Fibroblast of villous mesenchyme (primary cell): ENCODE results near the gene RGS9BP. TPM values are rescaled to one million over a fixed set of nuclear protein-coding genes. Genes with fewer than 3 reads are reported as not detected.
A peak's percentile ranks its signal among the peaks of the same experiment; 100 is the strongest.
"Not testable (repeated sequence)": the region's sequence is repeated elsewhere in the genome, so short reads cannot be mapped to it uniquely, and the experiment has no call there.

ENCODE experiments used
- DNase-seq: peaks from one replicate; pipeline ENCODE4 v3.0.0-alpha.2; 2010; ENCODE audit warnings: low read depth
- H3K4me3 ChIP-seq: 2 replicates; pipeline ENCODE4 v1.5.1; 2011; ENCODE audit warnings: low read depth, mild to moderate bottlenecking, low read length
- CTCF ChIP-seq: IDR thresholded peaks from 2 replicates; pipeline ENCODE4 v1.5.1; 2012; ENCODE audit warnings: low read depth, mild to moderate bottlenecking, low read length; ENCODE audit not compliant: insufficient read depth
- total RNA-seq: library from RNA; depleted of rRNA; stranded (reverse); fragments of >200 nt; gene quantifications from 2 replicates; pipeline ENCODE4 v1.2.3, GENCODE V29; 2012

Gene RGS9BP
- total RNA-seq, 1 donor, result 0.86 TPM

- TF ChIP-seq CTCF, result no peak
These were observed 22.6 kb upstream of the RGS9BP start for GRCh38 chr19:32652894-32653598.

GRCh38 chr19:32653599-32653915, 22.1 kb upstream of the RGS9BP start:
- DNase-seq, result no peak
- TF ChIP-seq CTCF, result no peak
- H3K4me3 ChIP-seq, result no peak overlapping the region

More at GRCh38 chr19:32652894-32653598, 22.6 kb upstream of the RGS9BP start:
- no peak overlapping the region for H3K4me3 ChIP-seq
- DNase-seq, result peak; percentile 53

DNA sequence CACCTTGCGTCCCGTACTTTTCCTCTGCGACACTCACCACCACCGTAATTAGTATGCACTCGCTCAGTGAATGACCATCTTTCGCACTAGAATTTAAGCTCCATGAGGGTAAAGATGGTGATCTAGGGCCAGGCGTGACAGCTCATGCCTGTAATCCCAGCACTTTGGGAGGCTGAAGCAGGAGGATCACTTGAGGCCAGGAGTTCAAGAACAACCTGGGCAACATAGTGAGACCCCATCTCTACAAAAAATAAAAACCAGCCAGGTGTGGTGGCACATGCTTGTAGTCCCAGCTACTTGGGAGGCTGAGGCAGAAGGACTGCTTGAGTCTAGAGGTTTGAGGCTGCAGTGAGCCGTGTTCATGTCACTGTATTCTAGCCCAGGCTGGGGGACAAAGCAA, 19.3 kb upstream of the RGS9BP start:
- DNase-seq, H3K4me3 ChIP-seq: not testable (repeated sequence)

DNA sequence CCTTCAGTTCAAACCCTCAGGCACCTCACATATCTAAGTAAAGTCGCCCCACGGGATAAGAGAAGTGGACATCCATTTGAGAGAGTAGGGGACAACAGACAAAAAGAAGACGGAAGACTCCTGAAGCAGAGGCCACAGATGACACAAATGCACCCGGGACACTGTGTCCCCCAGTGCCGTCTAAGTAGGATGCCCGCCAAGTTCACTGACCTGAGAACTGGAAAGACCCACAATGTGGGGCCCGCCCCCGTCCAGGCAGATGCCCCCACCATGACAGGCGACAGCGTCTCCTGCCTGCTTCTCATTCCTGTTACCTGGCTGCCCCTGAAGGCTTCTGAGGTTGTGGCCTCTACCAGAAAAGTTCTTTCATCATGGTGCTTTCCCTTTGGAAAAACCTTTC, 17.6 kb upstream of the RGS9BP start:
- TF ChIP-seq CTCF, result no peak
- no peak overlapping the region for H3K4me3 ChIP-seq
- DNase-seq, result no peak

GRCh38 chr19:32658527-32658926, 17.1 kb upstream of the RGS9BP start:
- no peak for DNase-seq
- H3K4me3 ChIP-seq, result no peak overlapping the region
- no peak for TF ChIP-seq CTCF

DNA sequence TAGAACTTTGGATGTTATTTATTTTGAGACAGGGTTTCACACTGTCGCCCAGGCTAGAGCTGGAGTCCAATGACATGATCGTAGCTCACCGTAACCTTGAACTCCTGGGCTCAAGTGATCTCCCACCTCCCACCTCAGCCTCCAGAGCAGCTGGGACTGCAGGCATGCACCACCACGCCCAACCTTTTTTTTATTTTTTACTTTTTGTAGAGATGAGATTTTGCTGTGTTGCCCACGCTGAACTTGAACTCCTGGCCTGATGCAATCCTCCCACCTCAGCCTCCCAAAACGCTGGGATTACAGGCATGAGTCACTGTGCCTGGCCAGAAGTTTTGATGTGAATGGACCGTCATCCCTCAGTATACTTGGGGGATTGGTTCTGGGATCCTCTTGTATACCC, 14.3 kb upstream of the RGS9BP start:
- TF ChIP-seq CTCF, result no peak
- no peak overlapping the region for H3K4me3 ChIP-seq
- DNase-seq, result no peak

GRCh38 chr19:32662186-32662585, 13.5 kb upstream of the RGS9BP start:
- H3K4me3 ChIP-seq, result no peak overlapping the region
- no peak for TF ChIP-seq CTCF
- peak; percentile 12 for DNase-seq

- no peak for DNase-seq
- no peak for TF ChIP-seq CTCF
- H3K4me3 ChIP-seq, result no peak overlapping the region
These were observed 9.6 kb upstream of the RGS9BP start for GRCh38 chr19:32666084-32666483.
